IMR-90 (cell line): ENCODE data around the gene SPRR2A. TPM values are rescaled to one million over a fixed set of nuclear protein-coding genes. Genes with fewer than 3 reads are reported as not detected.

Source experiments
- ATAC-seq: fragments of 200-7000 bp; cut with Tn5 transposase; 2 replicates; pipeline ENCODE4 v1.9.1; 2020; ENCODE audit warnings: low read depth, mild to moderate bottlenecking, moderate library complexity
- BruUV-seq: library from RNA; stranded (reverse); fragments of 400-500 nt; replicated peaks from 2 replicates; lab custom pipeline; 2021; lab: Mats Ljungman, UMichigan
- CTCF ChIA-PET: fragments of 300-600 bp; formaldehyde crosslinking; extraction: SDS; loops from one replicate; lab custom pipeline; 2021; ENCODE audit warnings: antibody characterized with exemption; lab: Yijun Ruan, JAX
- POLR2A ChIA-PET: fragments of 300-600 bp; sonication (Branson Sonifier 250); formaldehyde crosslinking; loops from one replicate; lab custom pipeline; 2022; ENCODE audit warnings: antibody characterized with exemption; ENCODE audit not compliant: unreplicated experiment; lab: Charles Lee
- DNase-seq: peaks from one replicate; pipeline ENCODE4 v3.0.0; 2013
- H2AFZ ChIP-seq: replicated peaks from 2 replicates; pipeline ENCODE3; 2013; ENCODE audit warnings: low read length, mild to moderate bottlenecking; ENCODE audit not compliant: poor library complexity
- H2AK5ac ChIP-seq: 2 replicates; pipeline ENCODE4 v1.6.1; 2013; ENCODE audit warnings: low read depth, low read length, inconsistent platforms
- H2AK9ac ChIP-seq: replicated peaks from 2 replicates; pipeline ENCODE3; 2013; ENCODE audit warnings: mild to moderate bottlenecking, low read depth, low read length, moderate library complexity; ENCODE audit not compliant: poor library complexity
- H2BK120ac ChIP-seq: 2 replicates; pipeline ENCODE4 v1.6.1; 2013; ENCODE audit warnings: low read depth, low read length, inconsistent platforms
- H2BK15ac ChIP-seq: 3 replicates; pipeline ENCODE4 v1.6.1; 2013; ENCODE audit warnings: low read depth, low read length, inconsistent platforms
- H2BK20ac ChIP-seq: 2 replicates; pipeline ENCODE4 v1.6.1; 2013; ENCODE audit warnings: low read depth, mild to moderate bottlenecking, inconsistent platforms, low read length, moderate library complexity
- H2BK5ac ChIP-seq: 2 replicates; pipeline ENCODE4 v1.6.1; 2013; ENCODE audit warnings: mild to moderate bottlenecking, low read depth, low read length, inconsistent platforms; ENCODE audit not compliant: poor library complexity, severe bottlenecking
- H3K14ac ChIP-seq: replicated peaks from 2 replicates; pipeline ENCODE4 v1.6.1; 2013; ENCODE audit warnings: low read depth, low read length, inconsistent platforms
- H3K18ac ChIP-seq: 2 replicates; pipeline ENCODE4 v1.6.1; 2013; ENCODE audit warnings: low read depth, low read length, control low read depth
- H3K23ac ChIP-seq: 2 replicates; pipeline ENCODE4 v1.6.1; 2013; ENCODE audit warnings: low read depth, low read length, inconsistent platforms
- H3K27ac ChIP-seq: 2 replicates; pipeline ENCODE4 v1.5.1; 2013; ENCODE audit warnings: mild to moderate bottlenecking, control low read depth, low read length; ENCODE audit not compliant: insufficient read depth
- H3K27me3 ChIP-seq: 2 replicates; pipeline ENCODE4 v1.6.1; 2013; ENCODE audit warnings: low read length; ENCODE audit not compliant: control insufficient read depth, insufficient read depth
- H3K36me3 ChIP-seq: 2 replicates; pipeline ENCODE4 v1.6.1; 2013; ENCODE audit warnings: low read length, mixed read lengths; ENCODE audit not compliant: control insufficient read depth, insufficient read depth
- H3K4ac ChIP-seq: 2 replicates; pipeline ENCODE4 v1.6.1; 2013; ENCODE audit warnings: low read depth, low read length, inconsistent platforms
- H3K4me1 ChIP-seq: 2 replicates; pipeline ENCODE4 v1.6.1; 2013; ENCODE audit warnings: low read length, mixed read lengths; ENCODE audit not compliant: control insufficient read depth, insufficient read depth
- H3K4me2 ChIP-seq: 2 replicates; pipeline ENCODE4 v1.6.1; 2013; ENCODE audit warnings: low read depth, mild to moderate bottlenecking, control low read depth, low read length, moderate library complexity
- H3K4me3 ChIP-seq: 2 replicates; pipeline ENCODE4 v1.5.1; 2013; ENCODE audit warnings: low read depth, mild to moderate bottlenecking, control low read depth, low read length, moderate library complexity; ENCODE audit not compliant: insufficient read depth
- H3K56ac ChIP-seq: 2 replicates; pipeline ENCODE4 v1.6.1; 2013; ENCODE audit warnings: low read length, inconsistent platforms; ENCODE audit not compliant: insufficient read depth; ENCODE audit errors: extremely low read depth
- H3K79me1 ChIP-seq, 2 experiments: 2 replicates each; pipeline ENCODE4 v1.6.1; 2013; ENCODE audit warnings: low read length in 2 of 2, inconsistent platforms in 1 of 2, low read depth in 1 of 2
- H3K9ac ChIP-seq: 2 replicates; pipeline ENCODE4 v1.6.1; 2013; ENCODE audit warnings: low read depth, low read length, control low read depth
- H3K9me1 ChIP-seq: 2 replicates; pipeline ENCODE4 v1.6.1; 2013; ENCODE audit warnings: low read length, inconsistent platforms; ENCODE audit not compliant: insufficient read depth
- H3K9me3 ChIP-seq: 2 replicates; pipeline ENCODE4 v1.6.1; 2013; ENCODE audit warnings: low read length; ENCODE audit not compliant: control insufficient read depth, insufficient read depth
- H4K20me1 ChIP-seq: 2 replicates; pipeline ENCODE4 v1.6.1; 2013; ENCODE audit warnings: low read length, inconsistent platforms; ENCODE audit not compliant: insufficient read depth
- H4K5ac ChIP-seq: 2 replicates; pipeline ENCODE4 v1.6.1; 2013; ENCODE audit warnings: mild to moderate bottlenecking, low read depth, low read length, control low read depth
- H4K8ac ChIP-seq, 2 experiments: 2 replicates each; pipeline ENCODE4 v1.6.1; 2013; ENCODE audit warnings: low read depth in 2 of 2, low read length in 2 of 2, control low read depth in 1 of 2, inconsistent platforms in 1 of 2
- H4K91ac ChIP-seq: 2 replicates; pipeline ENCODE4 v1.6.1; 2013; ENCODE audit warnings: low read depth, low read length, inconsistent platforms; ENCODE audit not compliant: insufficient read depth
- BHLHE40 ChIP-seq: fragments of 150-350 bp; IDR thresholded peaks from 2 replicates; pipeline ENCODE4 v1.6.1; 2016; ENCODE audit warnings: mild to moderate bottlenecking, low read depth, low read length
- CEBPB ChIP-seq: IDR thresholded peaks from 2 replicates; pipeline ENCODE4 v1.6.1; 2012; ENCODE audit warnings: low read depth, low read length, improper control_type of control experiment
- CHD1 ChIP-seq: IDR thresholded peaks from 2 replicates; pipeline ENCODE4 v1.6.1; 2012; ENCODE audit warnings: low read depth, low read length, improper control_type of control experiment
- FOS ChIP-seq: fragments of 150-350 bp; IDR thresholded peaks from 2 replicates; pipeline ENCODE4 v1.6.1; 2016; ENCODE audit warnings: low read depth, low read length
- MAFK ChIP-seq: IDR thresholded peaks from 2 replicates; pipeline ENCODE4 v1.6.1; 2012; ENCODE audit warnings: low read depth, low read length, improper control_type of control experiment
- MAZ ChIP-seq: IDR thresholded peaks from 2 replicates; pipeline ENCODE4 v1.6.1; 2012; ENCODE audit warnings: low read depth, mild to moderate bottlenecking, low read length, improper control_type of control experiment, moderate library complexity, borderline replicate concordance
- MXI1 ChIP-seq: IDR thresholded peaks from 2 replicates; pipeline ENCODE4 v1.6.1; 2012; ENCODE audit warnings: low read depth, mild to moderate bottlenecking, low read length, moderate library complexity, borderline replicate concordance
- NFE2L2 ChIP-seq: fragments of 150-350 bp; IDR thresholded peaks from 2 replicates; pipeline ENCODE4 v1.6.1; 2016; ENCODE audit warnings: low read depth, mild to moderate bottlenecking, low read length
- POLR2A ChIP-seq: IDR thresholded peaks from 2 replicates; pipeline ENCODE4 v1.6.1; 2012; ENCODE audit warnings: mild to moderate bottlenecking, low read depth, low read length
- RAD21 ChIP-seq: IDR thresholded peaks from 2 replicates; pipeline ENCODE4 v1.6.1; 2012; ENCODE audit warnings: low read length, improper control_type of control experiment
- RCOR1 ChIP-seq: IDR thresholded peaks from 2 replicates; pipeline ENCODE4 v1.6.1; 2012; ENCODE audit warnings: mild to moderate bottlenecking, low read length, improper control_type of control experiment; ENCODE audit not compliant: insufficient replicate concordance
- RFX5 ChIP-seq: IDR thresholded peaks from 2 replicates; pipeline ENCODE4 v1.8.0; 2012; ENCODE audit warnings: low read depth, mild to moderate bottlenecking, low read length, moderate library complexity
- SMC3 ChIP-seq: fragments of 150-350 bp; IDR thresholded peaks from 2 replicates; pipeline ENCODE4 v1.6.1; 2016; ENCODE audit warnings: low read depth, mild to moderate bottlenecking, antibody characterized with exemption, low read length, moderate library complexity
- whole genome bisulfite sequencing, 2 experiments: methylation state at CpG; one replicate each; pipeline versions ENCODE4 v1.1.5 to v1.1.7; 2013; ENCODE audit warnings: missing lambda C conversion rate in 2 of 2; ENCODE audit not compliant: insufficient read length in 1 of 2; ENCODE audit errors: extremely low coverage in 2 of 2; 5-methylcytosine and 5-hydroxymethylcytosine counted together
- dilution Hi-C: fragments of 300-500 bp; cut with HindIII; formaldehyde crosslinking; loops from one replicate; pipeline ENCODE4 v1.14.3; 2018; ENCODE audit warnings: low sequenced_read_pairs; ENCODE audit not compliant: unreplicated experiment
- in situ Hi-C: fragments of 300-500 bp; cut with MboI; formaldehyde crosslinking; loops from 3 replicates; pipeline ENCODE4 v1.14.3; 2019; ENCODE audit warnings: low sequenced_read_pairs, inconsistent platforms, mixed read lengths
- intact Hi-C: fragments of 100-400 bp; cut with micrococcal nuclease; formaldehyde crosslinking; loops from 2 replicates; pipeline ENCODE4 v1.10.0; 2022
- polyA plus RNA-seq, 3 experiments: library from polyadenylated mRNA; depleted of rRNA; stranded (reverse); fragments of >200 nt; gene quantifications; 2 replicates each; pipeline ENCODE4 v1.2.3, GENCODE V29; 2012; ENCODE audit warnings: low replicate concordance in 1 of 3
- total RNA-seq: library from RNA; depleted of rRNA; stranded (reverse); fragments of >200 nt; gene quantifications from 2 replicates; pipeline ENCODE4 v1.2.3, GENCODE V29; 2012
- TF ChIP-seq, protein P1 (sequence below): conservative IDR thresholded peaks from 2 replicates; pipeline ENCODE4 v1.5.1; 2012; ENCODE audit warnings: mild to moderate bottlenecking, low read depth, low read length, improper control_type of control experiment
- TF ChIP-seq, protein P2 (sequence below): fragments of 150-350 bp; IDR thresholded peaks from 2 replicates; pipeline ENCODE4 v1.6.1; 2016; ENCODE audit warnings: low read depth, mild to moderate bottlenecking, low read length, moderate library complexity, borderline replicate concordance
- TF ChIP-seq, protein P3 (sequence below): fragments of 150-350 bp; IDR thresholded peaks from 2 replicates; pipeline ENCODE4 v1.6.1; 2017; ENCODE audit warnings: mild to moderate bottlenecking, antibody characterized with exemption, low read length, low read depth

Gene SPRR2A
- total and polyA plus RNA-seq, 2 of the 4 experiments (the other 2 are of a cell fraction): not detected

DNA sequence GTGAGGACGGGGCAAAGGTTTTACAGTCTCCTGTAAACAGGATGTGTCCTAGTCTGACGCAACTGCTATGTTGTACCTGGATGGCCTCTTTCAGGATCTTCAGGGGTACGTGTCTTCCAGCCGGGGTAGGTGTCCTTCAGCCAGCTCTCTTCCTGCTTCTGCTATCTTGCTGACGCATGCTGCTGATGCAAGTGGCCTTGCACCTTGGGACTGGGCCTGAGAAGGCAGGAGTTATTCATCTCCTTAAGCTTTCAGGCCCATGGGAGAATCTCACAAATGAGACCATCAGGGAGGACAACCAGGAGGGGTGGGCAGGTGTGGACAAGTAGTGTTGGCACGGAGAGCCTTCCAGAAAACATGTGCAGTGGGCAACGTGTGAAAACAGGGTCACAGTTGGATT lies 34.2 kb downstream of the SPRR2A start:
- Histone ChIP-seq H3K36me3 (no peaks in the 10 kb centered on the region), H3K18ac (no peak overlapping the region), H3K9ac (no peak overlapping the region), H3K23ac (no peak overlapping the region), H4K5ac (no peak overlapping the region), H3K4ac (no peak overlapping the region), H3K56ac (no peak overlapping the region), H4K20me1 (no peaks in the 10 kb centered on the region), H2AK9ac (no peak overlapping the region), H4K91ac (no peak overlapping the region), H3K27ac (no peak overlapping the region), H2BK20ac (no peak overlapping the region), H3K4me2 (no peak overlapping the region), H3K9me1 (no peaks in the 10 kb centered on the region), H3K4me1 (no peaks in the 10 kb centered on the region), H2BK120ac (no peak overlapping the region), H4K8ac (no peak overlapping the region), H2AFZ (no peak overlapping the region), H3K14ac (no peak overlapping the region), H2BK15ac (no peak overlapping the region), H2AK5ac (no peak overlapping the region), H3K27me3 (no peaks in the 10 kb centered on the region), H3K9me3 (no peaks in the 10 kb centered on the region), H3K79me1 (no peaks in the 10 kb centered on the region), H2BK5ac (no peak overlapping the region), H3K4me3 (no peak overlapping the region)
- DNase-seq (no peak), ATAC-seq (no peak)
- no TSS peak for BruUV-seq
- dilution Hi-C loops (no loop called here), intact Hi-C loops (no loop called here), in situ Hi-C loops (no loop called here)
- ChIA-PET POLR2A (no interaction called here), CTCF (no interaction called here)
- TF ChIP-seq MXI1 (no peak), RCOR1 (no peak), POLR2A (no peak), SMC3 (no peak), NFE2L2 (no peak), RAD21 (no peak), FOS (no peak), MAFK (no peak), BHLHE40 (no peak), CEBPB (no peak), RFX5 (no peak), MAZ (no peak), CHD1 (no peak)
- TF ChIP-seq, protein P1, sequence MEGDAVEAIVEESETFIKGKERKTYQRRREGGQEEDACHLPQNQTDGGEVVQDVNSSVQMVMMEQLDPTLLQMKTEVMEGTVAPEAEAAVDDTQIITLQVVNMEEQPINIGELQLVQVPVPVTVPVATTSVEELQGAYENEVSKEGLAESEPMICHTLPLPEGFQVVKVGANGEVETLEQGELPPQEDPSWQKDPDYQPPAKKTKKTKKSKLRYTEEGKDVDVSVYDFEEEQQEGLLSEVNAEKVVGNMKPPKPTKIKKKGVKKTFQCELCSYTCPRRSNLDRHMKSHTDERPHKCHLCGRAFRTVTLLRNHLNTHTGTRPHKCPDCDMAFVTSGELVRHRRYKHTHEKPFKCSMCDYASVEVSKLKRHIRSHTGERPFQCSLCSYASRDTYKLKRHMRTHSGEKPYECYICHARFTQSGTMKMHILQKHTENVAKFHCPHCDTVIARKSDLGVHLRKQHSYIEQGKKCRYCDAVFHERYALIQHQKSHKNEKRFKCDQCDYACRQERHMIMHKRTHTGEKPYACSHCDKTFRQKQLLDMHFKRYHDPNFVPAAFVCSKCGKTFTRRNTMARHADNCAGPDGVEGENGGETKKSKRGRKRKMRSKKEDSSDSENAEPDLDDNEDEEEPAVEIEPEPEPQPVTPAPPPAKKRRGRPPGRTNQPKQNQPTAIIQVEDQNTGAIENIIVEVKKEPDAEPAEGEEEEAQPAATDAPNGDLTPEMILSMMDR: no peak
- TF ChIP-seq, protein P2, sequence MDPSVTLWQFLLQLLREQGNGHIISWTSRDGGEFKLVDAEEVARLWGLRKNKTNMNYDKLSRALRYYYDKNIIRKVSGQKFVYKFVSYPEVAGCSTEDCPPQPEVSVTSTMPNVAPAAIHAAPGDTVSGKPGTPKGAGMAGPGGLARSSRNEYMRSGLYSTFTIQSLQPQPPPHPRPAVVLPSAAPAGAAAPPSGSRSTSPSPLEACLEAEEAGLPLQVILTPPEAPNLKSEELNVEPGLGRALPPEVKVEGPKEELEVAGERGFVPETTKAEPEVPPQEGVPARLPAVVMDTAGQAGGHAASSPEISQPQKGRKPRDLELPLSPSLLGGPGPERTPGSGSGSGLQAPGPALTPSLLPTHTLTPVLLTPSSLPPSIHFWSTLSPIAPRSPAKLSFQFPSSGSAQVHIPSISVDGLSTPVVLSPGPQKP: no peak
- TF ChIP-seq, protein P3, sequence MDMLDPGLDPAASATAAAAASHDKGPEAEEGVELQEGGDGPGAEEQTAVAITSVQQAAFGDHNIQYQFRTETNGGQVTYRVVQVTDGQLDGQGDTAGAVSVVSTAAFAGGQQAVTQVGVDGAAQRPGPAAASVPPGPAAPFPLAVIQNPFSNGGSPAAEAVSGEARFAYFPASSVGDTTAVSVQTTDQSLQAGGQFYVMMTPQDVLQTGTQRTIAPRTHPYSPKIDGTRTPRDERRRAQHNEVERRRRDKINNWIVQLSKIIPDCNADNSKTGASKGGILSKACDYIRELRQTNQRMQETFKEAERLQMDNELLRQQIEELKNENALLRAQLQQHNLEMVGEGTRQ: no peak
- WGBS, 2 experiments: 74% methylated on average over 3 of the region's 7 CpGs; no CpG with 5 or more reads in 1 of the 2 experiments
